GM12873 (cell line): ENCODE results near the gene ZBTB18.

Source experiments
- CTCF ChIP-seq: IDR thresholded peaks from 2 replicates; pipeline ENCODE4 v1.5.1; 2012; ENCODE audit warnings: low read depth, mild to moderate bottlenecking, moderate library complexity, low read length, control low read depth; ENCODE audit not compliant: insufficient read depth; ENCODE audit errors: missing control alignments

ZBTB18 gene

DNA sequence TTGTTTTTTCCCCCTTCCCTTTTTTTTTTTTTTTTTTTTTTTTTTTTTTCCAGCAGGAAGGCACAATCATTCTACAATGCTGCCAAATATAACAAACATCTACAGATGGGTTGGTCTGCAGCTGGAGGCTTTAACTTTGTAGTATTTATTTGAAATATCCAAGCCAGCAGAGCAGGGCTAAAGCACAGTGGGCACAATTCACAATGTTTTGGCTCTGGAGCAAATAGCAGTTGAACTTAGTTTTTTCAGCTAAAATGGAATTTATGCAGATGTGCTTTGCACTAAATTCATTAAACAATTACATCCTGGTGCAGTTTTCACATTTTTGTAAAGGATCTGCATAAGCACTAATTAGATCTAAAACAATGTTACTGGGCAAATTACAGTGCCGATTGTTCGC is 39.8 kb upstream of the ZBTB18 start:
- TF ChIP-seq CTCF: no peak

DNA sequence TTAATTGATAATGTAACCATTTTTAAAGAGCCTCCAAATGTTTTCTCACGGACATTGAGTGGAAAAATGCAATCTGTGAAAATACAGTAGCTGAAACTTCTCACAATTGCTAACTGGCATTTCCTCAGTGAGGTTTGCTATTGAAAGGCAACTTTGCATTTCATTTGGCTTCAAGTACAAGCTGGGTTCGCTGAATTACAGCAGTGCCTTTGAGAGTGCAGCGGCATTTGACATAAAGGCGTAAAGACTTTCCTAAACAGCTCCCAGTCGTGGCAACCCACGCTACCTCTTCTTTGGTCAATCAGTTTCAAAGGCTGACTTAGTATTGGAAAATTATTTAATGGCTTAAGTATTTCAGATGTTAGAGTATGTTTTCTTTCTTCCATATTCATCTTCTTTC is 39.3 kb upstream of the ZBTB18 start:
- no peak for TF ChIP-seq CTCF

- no peak for TF ChIP-seq CTCF
Measured at GRCh38 chr1:244012202-244012601, 38.9 kb upstream of the ZBTB18 start.

DNA sequence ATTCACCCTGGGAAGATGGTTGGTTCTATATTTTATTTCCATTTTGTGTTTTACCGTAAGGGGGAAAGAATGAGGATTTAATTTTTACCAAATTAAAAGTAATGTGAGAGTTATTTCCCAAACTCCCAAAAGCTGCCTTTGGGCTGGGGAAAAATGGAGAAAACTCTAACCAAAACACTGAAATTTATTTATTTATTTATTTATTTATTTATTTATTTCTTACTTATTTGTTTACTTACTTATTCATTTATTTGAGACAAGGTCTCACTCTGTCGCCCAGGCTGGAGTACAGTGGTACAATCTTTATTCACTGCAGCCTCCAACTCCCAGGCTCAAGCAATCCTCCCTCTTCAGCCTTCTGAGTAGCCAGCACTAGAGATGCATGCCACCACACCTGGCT is 38.0 kb upstream of the ZBTB18 start:
- TF ChIP-seq CTCF: no peak

GRCh38 chr1:244019982-244020485 is 31.0 kb upstream of the ZBTB18 start:
- no peak for TF ChIP-seq CTCF

- TF ChIP-seq CTCF: no peak
Measured at GRCh38 chr1:244021427-244021826, 29.7 kb upstream of the ZBTB18 start.

DNA sequence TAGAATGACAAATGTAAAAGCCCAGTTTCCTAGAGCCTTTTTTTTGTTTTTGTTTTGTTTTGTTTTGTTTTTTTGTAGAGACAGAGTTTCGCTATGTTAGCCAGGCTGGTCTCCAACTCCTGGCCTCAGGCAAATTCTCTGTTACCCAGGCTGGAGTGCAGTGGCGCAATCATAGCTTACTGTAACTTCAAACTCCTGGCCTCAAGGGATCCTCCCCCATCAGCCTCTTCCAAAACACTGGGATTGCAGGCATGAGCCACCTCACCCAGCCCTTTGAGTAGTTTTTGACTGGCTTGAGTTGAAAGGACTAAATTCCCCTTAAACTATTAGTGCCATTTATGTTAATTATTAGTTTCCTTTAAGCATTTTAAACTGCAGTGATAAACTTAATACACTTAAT is 28.8 kb upstream of the ZBTB18 start:
- no peak for TF ChIP-seq CTCF

DNA sequence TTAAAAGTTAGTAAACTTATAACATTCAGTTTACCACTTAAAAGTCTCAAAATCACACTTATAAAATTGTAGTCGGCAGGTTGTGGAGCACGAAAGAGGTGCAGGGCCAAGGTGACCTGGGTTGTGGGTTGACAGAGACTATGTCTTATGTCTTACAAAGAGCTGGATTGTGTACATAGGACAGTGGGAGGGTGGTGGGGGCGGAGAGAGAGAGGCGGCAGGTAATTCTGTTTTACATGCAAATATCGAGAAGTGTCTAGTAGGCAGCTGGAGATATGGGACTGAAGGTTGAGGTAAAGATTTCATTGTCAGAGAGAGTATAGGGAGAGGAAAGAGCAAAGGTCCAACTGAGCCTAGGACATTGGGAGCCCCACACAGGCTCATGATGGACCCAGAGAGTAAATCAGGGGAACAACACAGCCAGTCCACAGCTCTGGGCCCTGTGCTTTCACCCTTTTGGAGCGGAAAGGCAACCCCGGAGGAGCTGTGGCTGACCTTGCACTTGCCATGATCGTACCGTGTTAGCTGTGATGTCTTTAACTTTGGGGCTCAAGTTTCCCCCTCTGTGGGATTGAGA is 28.1 kb upstream of the ZBTB18 start:
- no peak for TF ChIP-seq CTCF
